Lung (tissue), 12 donors: ENCODE data around the gene SIRPB2. TPM values are rescaled to one million over a fixed set of nuclear protein-coding genes. Genes with fewer than 3 reads are reported as not detected.
A peak's percentile ranks its signal among the peaks of the same experiment; 100 is the strongest.

Experiments used
- ATAC-seq: fragments of 200-7000 bp; cut with Tn5 transposase; one replicate; pipeline ENCODE4 v1.9.1; 2020; ENCODE audit warnings: moderate number of reproducible peaks; ENCODE audit not compliant: insufficient read depth, low FRiP score
- DNase-seq, 3 donors: peaks; one replicate each; pipeline ENCODE4 v3.0.0-alpha.2; 2013 to 2017
- H3K27ac ChIP-seq, 2 donors: one replicate each; pipeline ENCODE4 v1.5.1; 2013; ENCODE audit warnings: mild to moderate bottlenecking in 2 of 2, moderate library complexity in 2 of 2, control low read depth in 1 of 2, inconsistent platforms in 1 of 2, low read depth in 1 of 2, low read length in 1 of 2
- H3K27me3 ChIP-seq, 3 donors: one replicate each; pipeline ENCODE4 v1.5.1; 2013; ENCODE audit warnings: low read length in 2 of 3; ENCODE audit not compliant: control insufficient read depth in 3 of 3, insufficient read depth in 3 of 3
- H3K36me3 ChIP-seq, 4 donors: one replicate each; pipeline ENCODE4 v1.5.1; 2013; ENCODE audit warnings: low read length in 4 of 4, mild to moderate bottlenecking in 1 of 4, moderate library complexity in 1 of 4; ENCODE audit not compliant: control insufficient read depth in 4 of 4, insufficient read depth in 4 of 4
- H3K4me1 ChIP-seq, 5 donors: one replicate each; pipeline ENCODE4 v1.5.1; 2013; ENCODE audit warnings: low read length in 5 of 5, mild to moderate bottlenecking in 2 of 5, moderate library complexity in 1 of 5; ENCODE audit not compliant: control insufficient read depth in 5 of 5, insufficient read depth in 5 of 5
- H3K4me3 ChIP-seq: one replicate; pipeline ENCODE4 v1.5.1; 2013; ENCODE audit warnings: mild to moderate bottlenecking, control low read depth, moderate library complexity
- H3K9ac ChIP-seq, 2 donors: one replicate each; pipeline ENCODE4 v1.5.1; 2013; ENCODE audit warnings: low read length in 2 of 2, control low read depth in 1 of 2; ENCODE audit not compliant: insufficient read depth in 1 of 2
- H3K9me3 ChIP-seq, 4 donors: one replicate each; pipeline ENCODE4 v1.5.1; 2013; ENCODE audit warnings: low read length in 3 of 4, mild to moderate bottlenecking in 1 of 4, moderate library complexity in 1 of 4; ENCODE audit not compliant: control insufficient read depth in 4 of 4, insufficient read depth in 3 of 4
- CTCF ChIP-seq: IDR thresholded peaks from 2 replicates; pipeline ENCODE4 v1.5.1; 2012; ENCODE audit warnings: mild to moderate bottlenecking; ENCODE audit errors: control extremely low read depth, extremely low read depth
- WGBS, 2 donors: extraction: QIAGEN DNeasy Blood & Tissue Kit; methylation state at CpG; one replicate each; pipeline ENCODE4 v1.1.7; 2013; 5-methylcytosine and 5-hydroxymethylcytosine counted together
- polyA plus RNA-seq, 2 donors: library from polyadenylated mRNA; stranded (reverse); fragments of 200-250 nt; gene quantifications; one replicate each; pipeline ENCODE4 v1.2.1, GENCODE V29; 2013
- total RNA-seq, 2 donors: library from RNA; depleted of rRNA in 1 of 2; stranded (reverse); fragments of >200 nt in 1 of 2; gene quantifications; one replicate each; pipeline ENCODE4 v1.2.1, GENCODE V29; 2014 to 2021
- donor health status: control.
- donor health status: control.
- donor health status: Bipolar disorder and iron deficiency.
- donor health status: healthy.
- donor health status: DM: yes; HTN: yes; CAD: no.

The SIRPB2 gene
- total and polyA plus RNA-seq, 4 donors, result 3.9 to 30.9 (median 11.6) TPM

- peaks cover 0 to 3% (median 2%) of the 10 kb centered on the region in 3 donors for H3K27me3 ChIP-seq
- H3K36me3 ChIP-seq, result no peaks in the 10 kb centered on the region
- no peak for DNase-seq
- no peak overlapping the region for H3K27ac ChIP-seq
- peaks cover 0 to 2% (median 0%) of the 10 kb centered on the region in 4 donors for H3K9me3 ChIP-seq
- H3K9ac ChIP-seq, result no peak overlapping the region
- no peak for ATAC-seq
- no peaks in the 10 kb centered on the region for H3K4me1 ChIP-seq
- 92 to 98% methylated on average over 8 of the region's 8 CpGs for WGBS, 2 donors
- no peak overlapping the region for H3K4me3 ChIP-seq
- TF ChIP-seq CTCF, result no peak
These were observed 16.9 kb downstream of the SIRPB2 start for GRCh38 chr20:1474325-1474724.

- no peak for DNase-seq
- no peak for ATAC-seq
- WGBS, 2 donors, result 88 to 91% methylated on average over 13 of the region's 13 CpGs
- Histone ChIP-seq H3K4me3 (no peak overlapping the region), H3K36me3 (no peaks in the 10 kb centered on the region), H3K27me3 (peaks cover 0 to 3% (median 0%) of the 10 kb centered on the region in 3 donors), H3K9ac (no peak overlapping the region), H3K27ac (no peak overlapping the region), H3K9me3 (peaks cover 0 to 2% (median 0%) of the 10 kb centered on the region in 4 donors), H3K4me1 (peaks cover 0 to 2% (median 0%) of the 10 kb centered on the region in 5 donors)
- TF ChIP-seq CTCF, result no peak
These were observed 17.7 kb downstream of the SIRPB2 start for GRCh38 chr20:1473246-1474220.

GRCh38 chr20:1472556-1473245, 18.5 kb downstream of the SIRPB2 start:
- 64 to 67% methylated on average over 9 of the region's 9 CpGs for WGBS, 2 donors
- no peak overlapping the region for H3K4me3 ChIP-seq
- ATAC-seq (no peak), DNase-seq (no peak)
- no peaks in the 10 kb centered on the region for H3K9me3 ChIP-seq
- peaks cover 0 to 2% (median 0%) of the 10 kb centered on the region in 5 donors for H3K4me1 ChIP-seq
- no peak for TF ChIP-seq CTCF
- H3K27ac ChIP-seq, result peak overlapping the region in 1 of 2 donors; percentile 15
- peaks cover 0 to 3% (median 0%) of the 10 kb centered on the region in 3 donors for H3K27me3 ChIP-seq
- no peak overlapping the region for H3K9ac ChIP-seq
- no peaks in the 10 kb centered on the region for H3K36me3 ChIP-seq
